ENCODE measurements around the gene KREMEN1. TPM values are rescaled to one million over a fixed set of nuclear protein-coding genes. Genes with fewer than 3 reads are reported as not detected.

Gene KREMEN1
- total RNA-seq, 1 donor from 2014 or later: 23.5 TPM

DNA sequence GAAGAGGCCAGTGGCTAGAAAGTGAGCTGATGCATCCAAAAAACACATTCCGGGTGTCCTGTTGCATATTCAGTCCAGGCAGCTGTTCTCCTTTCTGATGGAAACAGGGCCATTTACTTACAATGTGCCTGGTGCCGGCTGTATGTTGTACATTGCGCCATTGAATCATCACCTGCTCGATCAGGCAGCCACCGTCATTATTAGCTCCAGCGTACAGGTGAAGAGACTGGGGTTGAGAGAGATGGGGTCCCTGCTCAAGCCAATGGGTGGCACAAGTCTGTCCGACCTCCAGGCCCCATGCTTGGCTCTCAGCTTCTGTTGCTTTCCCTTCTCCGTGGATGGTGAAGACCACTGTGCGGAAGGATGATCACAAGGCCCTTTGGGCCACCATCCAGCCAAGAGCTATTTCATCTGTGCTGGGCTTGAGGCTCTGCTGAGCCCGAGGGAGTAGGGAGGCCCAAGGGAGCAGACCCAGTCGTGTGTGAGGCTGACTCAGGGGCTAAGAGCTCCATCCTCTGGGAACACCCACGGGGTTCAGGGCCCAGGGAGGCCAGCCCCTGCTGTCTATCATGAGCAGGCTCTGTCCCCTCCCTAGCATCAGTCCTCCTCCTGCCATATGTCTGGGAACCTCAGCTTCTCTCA, 112.1 kb downstream of the KREMEN1 start:
- DNase-seq (no peak), ATAC-seq (no peak)
- TF ChIP-seq, protein P1, sequence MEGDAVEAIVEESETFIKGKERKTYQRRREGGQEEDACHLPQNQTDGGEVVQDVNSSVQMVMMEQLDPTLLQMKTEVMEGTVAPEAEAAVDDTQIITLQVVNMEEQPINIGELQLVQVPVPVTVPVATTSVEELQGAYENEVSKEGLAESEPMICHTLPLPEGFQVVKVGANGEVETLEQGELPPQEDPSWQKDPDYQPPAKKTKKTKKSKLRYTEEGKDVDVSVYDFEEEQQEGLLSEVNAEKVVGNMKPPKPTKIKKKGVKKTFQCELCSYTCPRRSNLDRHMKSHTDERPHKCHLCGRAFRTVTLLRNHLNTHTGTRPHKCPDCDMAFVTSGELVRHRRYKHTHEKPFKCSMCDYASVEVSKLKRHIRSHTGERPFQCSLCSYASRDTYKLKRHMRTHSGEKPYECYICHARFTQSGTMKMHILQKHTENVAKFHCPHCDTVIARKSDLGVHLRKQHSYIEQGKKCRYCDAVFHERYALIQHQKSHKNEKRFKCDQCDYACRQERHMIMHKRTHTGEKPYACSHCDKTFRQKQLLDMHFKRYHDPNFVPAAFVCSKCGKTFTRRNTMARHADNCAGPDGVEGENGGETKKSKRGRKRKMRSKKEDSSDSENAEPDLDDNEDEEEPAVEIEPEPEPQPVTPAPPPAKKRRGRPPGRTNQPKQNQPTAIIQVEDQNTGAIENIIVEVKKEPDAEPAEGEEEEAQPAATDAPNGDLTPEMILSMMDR (IDR thresholded peaks at IDR 0.05): no peak
- no peaks in the 10 kb centered on the region for H3K36me3 ChIP-seq
- no peaks in the 10 kb centered on the region for H3K27me3 ChIP-seq (ENCODE audit: low read depth)
- no peaks in the 10 kb centered on the region for H3K9me3 ChIP-seq
- intact Hi-C loops (cut with DNase I): no loop called here
- H3K4me3 ChIP-seq: no peak overlapping the region
- H3K4me1 ChIP-seq: no peaks in the 10 kb centered on the region
- no peak overlapping the region for H3K27ac ChIP-seq

DNA sequence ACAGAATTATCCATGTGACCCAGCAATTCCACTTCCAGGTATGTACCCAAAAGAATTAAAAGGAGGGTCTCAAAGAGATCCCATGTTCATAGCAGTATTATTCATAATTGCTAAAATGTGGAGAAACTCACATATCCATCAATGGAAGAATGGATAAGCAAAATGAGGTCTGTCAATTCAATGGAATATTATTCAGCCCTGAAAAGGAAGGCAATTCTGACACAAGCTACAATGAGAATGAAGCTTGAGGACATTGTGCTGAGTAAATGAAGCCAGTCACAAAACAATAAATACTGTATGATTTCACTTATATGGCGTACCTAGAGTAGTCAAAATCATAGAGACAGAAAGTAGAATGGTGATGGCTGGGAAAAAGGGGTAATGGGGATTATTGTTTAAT, 113.5 kb downstream of the KREMEN1 start:
- Histone ChIP-seq H3K4me3 (no peak overlapping the region), H3K36me3 (no peaks in the 10 kb centered on the region), H3K4me1 (no peaks in the 10 kb centered on the region), H3K9me3 (no peaks in the 10 kb centered on the region), H3K27me3 (ENCODE audit: low read depth) (no peaks in the 10 kb centered on the region), H3K27ac (no peak overlapping the region)
- DNase-seq: no peak
- ATAC-seq: no peak
- intact Hi-C loops (cut with DNase I): no loop called here
- TF ChIP-seq, protein P1 (IDR thresholded peaks at IDR 0.05): no peak

DNA sequence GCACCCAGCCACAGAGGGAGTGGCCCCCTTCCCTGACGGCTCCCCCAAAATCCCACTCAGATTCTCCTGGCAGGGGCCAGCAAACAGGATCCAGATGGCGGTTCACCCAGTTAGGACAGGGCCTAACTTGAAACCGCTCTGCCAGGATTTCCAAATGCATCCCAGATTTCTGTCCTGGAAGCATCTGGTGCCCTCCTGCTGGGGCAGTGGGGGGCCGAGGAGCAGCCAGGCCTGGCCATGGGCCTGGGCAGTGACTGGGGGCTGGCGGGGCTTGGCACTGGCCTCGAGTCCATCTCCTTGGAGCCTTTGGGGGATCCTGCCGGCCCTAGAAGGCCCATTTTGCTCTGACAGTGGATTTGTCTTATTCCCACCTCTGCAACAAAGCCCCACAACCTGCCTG, 115.0 kb downstream of the KREMEN1 start:
- Histone ChIP-seq H3K9me3 (no peaks in the 10 kb centered on the region), H3K4me1 (no peaks in the 10 kb centered on the region), H3K4me3 (no peak overlapping the region), H3K27ac (no peak overlapping the region), H3K36me3 (no peaks in the 10 kb centered on the region), H3K27me3 (ENCODE audit: low read depth) (no peaks in the 10 kb centered on the region)
- intact Hi-C loops (cut with DNase I): no loop called here
- DNase-seq (no peak), ATAC-seq (no peak)
- TF ChIP-seq, protein P1 (IDR thresholded peaks at IDR 0.05): no peak

DNA sequence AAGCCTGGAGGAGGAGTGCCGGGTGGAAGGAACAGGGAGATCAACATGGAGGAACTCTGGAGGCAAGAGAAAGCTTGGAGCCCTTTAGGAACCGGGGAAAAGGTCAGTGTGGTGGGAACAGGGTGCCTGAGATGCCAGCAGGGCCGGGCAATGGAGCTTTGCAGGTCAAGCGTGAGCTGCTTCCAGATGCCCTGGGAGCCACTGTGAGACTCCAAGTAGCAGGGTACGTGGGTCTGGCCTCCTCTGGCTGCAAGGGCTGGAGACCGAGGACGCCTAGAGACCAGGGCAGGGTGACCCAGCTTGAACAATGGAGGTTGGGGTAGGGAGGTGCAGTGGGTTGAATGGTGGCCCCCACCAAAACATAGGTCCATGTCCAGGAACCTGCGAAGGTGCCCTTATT, 117.2 kb downstream of the KREMEN1 start:
- no peaks in the 10 kb centered on the region for H3K27me3 ChIP-seq (ENCODE audit: low read depth)
- H3K4me3 ChIP-seq: no peak overlapping the region
- no peak overlapping the region for H3K27ac ChIP-seq
- no peaks in the 10 kb centered on the region for H3K36me3 ChIP-seq
- DNase-seq (no peak), ATAC-seq (no peak)
- H3K4me1 ChIP-seq: no peaks in the 10 kb centered on the region
- TF ChIP-seq, protein P1 (IDR thresholded peaks at IDR 0.05): no peak
- intact Hi-C loops (cut with DNase I): no loop called here
- H3K9me3 ChIP-seq: no peaks in the 10 kb centered on the region

DNA sequence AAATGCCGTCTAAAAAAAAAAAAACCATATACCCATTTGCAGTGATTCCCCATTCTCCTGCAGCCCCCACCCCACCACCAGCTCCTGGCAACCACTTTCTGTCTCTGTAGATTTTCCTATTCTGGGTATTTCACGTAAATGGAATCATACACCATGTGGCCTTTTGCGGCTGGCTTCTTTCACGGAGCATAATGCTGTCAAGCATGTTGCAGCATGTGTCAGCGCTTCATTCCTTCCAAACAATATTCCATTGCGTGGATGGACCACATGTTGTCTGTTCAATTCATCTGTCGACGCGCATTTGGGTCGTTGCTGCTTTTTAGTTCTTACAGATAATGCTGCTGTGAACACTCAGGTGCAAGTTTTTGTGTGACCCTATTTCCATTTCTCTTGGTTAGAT, 118.1 kb downstream of the KREMEN1 start:
- peaks cover 2% of the 10 kb centered on the region for H3K4me1 ChIP-seq
- H3K36me3 ChIP-seq: no peaks in the 10 kb centered on the region
- H3K27ac ChIP-seq: no peak overlapping the region
- H3K9me3 ChIP-seq: no peaks in the 10 kb centered on the region
- DNase-seq: no peak
- no peak for ATAC-seq
- TF ChIP-seq, protein P1 (IDR thresholded peaks at IDR 0.05): no peak
- no peak overlapping the region for H3K4me3 ChIP-seq
- H3K27me3 ChIP-seq (ENCODE audit: low read depth): no peaks in the 10 kb centered on the region
- intact Hi-C loops (cut with DNase I): no loop called here
